Germinal center (tissue), 1 donor: ENCODE data around the gene C1QTNF4.
"Not testable (repeated sequence)": the region's sequence is repeated elsewhere in the genome, so short reads cannot be mapped to it uniquely, and the experiment has no call there.

Source experiments
- DNase-seq: peaks from one replicate; pipeline ENCODE4 v3.0.0; 2012; ENCODE audit warnings: mixed read lengths, low spot score

Gene C1QTNF4

GRCh38 chr11:47565340-47566148 lies 28.7 kb downstream of the C1QTNF4 start, which contains the start of gene PTPMT1:
TSS of gene PTPMT1 (plus strand) at chr11:47565599. CDS start at chr11:47565623, 24 bp downstream.
- peak; percentile 66 for DNase-seq

GRCh38 chr11:47564933-47565339 lies 29.3 kb downstream of the C1QTNF4 start:
- DNase-seq, result no peak

- not testable (repeated sequence) for DNase-seq
Measured at GRCh38 chr11:47564366-47564765, 29.8 kb downstream of the C1QTNF4 start.

GRCh38 chr11:47562393-47562792 lies 31.8 kb downstream of the C1QTNF4 start:
- DNase-seq, result not testable (repeated sequence)

GRCh38 chr11:47560426-47560825 lies 33.8 kb downstream of the C1QTNF4 start:
- DNase-seq, result no peak

- DNase-seq, result no peak
Measured at GRCh38 chr11:47558695-47559094, 35.5 kb downstream of the C1QTNF4 start.

GRCh38 chr11:47557004-47557403 lies 37.2 kb downstream of the C1QTNF4 start:
- DNase-seq, result not testable (repeated sequence)

GRCh38 chr11:47553406-47553743 lies 40.8 kb downstream of the C1QTNF4 start:
- no peak for DNase-seq

GRCh38 chr11:47552566-47553405 lies 41.4 kb downstream of the C1QTNF4 start, which contains the start of gene CELF1:
TSS of gene CELF1 (minus strand) at chr11:47553132. CDS start at chr11:47499523, 53,609 bp downstream.
- peak; percentile 91 for DNase-seq

GRCh38 chr11:47552056-47552565 lies 42.1 kb downstream of the C1QTNF4 start:
- peak; percentile 6 for DNase-seq

- peak; percentile 31 for DNase-seq
Measured at GRCh38 chr11:47551086-47551485, 43.1 kb downstream of the C1QTNF4 start.

- DNase-seq, result no peak
Measured at GRCh38 chr11:47550288-47551047, 43.7 kb downstream of the C1QTNF4 start.

- DNase-seq, result not testable (repeated sequence)
Measured at GRCh38 chr11:47546274-47546673, 47.9 kb downstream of the C1QTNF4 start.

GRCh38 chr11:47545298-47545697 lies 48.9 kb downstream of the C1QTNF4 start:
- DNase-seq, result no peak

- DNase-seq, result no peak
Measured at GRCh38 chr11:47541070-47541469, 53.1 kb downstream of the C1QTNF4 start.

- no peak for DNase-seq
Measured at GRCh38 chr11:47539681-47540039, 54.6 kb downstream of the C1QTNF4 start.
